Endodermal cell (in vitro differentiated cells): ENCODE measurements around the gene PTPN14. TPM values are rescaled to one million over a fixed set of nuclear protein-coding genes. Genes with fewer than 3 reads are reported as not detected.
"Not testable (repeated sequence)": the region's sequence is repeated elsewhere in the genome, so short reads cannot be mapped to it uniquely, and the experiment has no call there.

ENCODE experiments used
- DNase-seq: peaks from one replicate; pipeline ENCODE4 v3.0.0-alpha.2; 2017
- H3K27ac ChIP-seq: 2 replicates; pipeline ENCODE4 v1.5.1; 2013; ENCODE audit warnings: mild to moderate bottlenecking, low read depth, low read length, moderate library complexity
- H3K27me3 ChIP-seq: 2 replicates; pipeline ENCODE4 v1.6.1; 2013; ENCODE audit warnings: mild to moderate bottlenecking, low read length, moderate library complexity; ENCODE audit not compliant: insufficient read depth, control insufficient read depth, poor library complexity, severe bottlenecking
- H3K36me3 ChIP-seq: 2 replicates; pipeline ENCODE4 v1.7.0; 2013; ENCODE audit warnings: mild to moderate bottlenecking, low read length, moderate library complexity; ENCODE audit not compliant: control insufficient read depth, insufficient read depth
- H3K4me1 ChIP-seq: one replicate; pipeline ENCODE4 v1.7.0; 2013; ENCODE audit warnings: low read length; ENCODE audit not compliant: control insufficient read depth, insufficient read depth
- H3K4me3 ChIP-seq: 2 replicates; pipeline ENCODE4 v1.5.1; 2013; ENCODE audit warnings: mild to moderate bottlenecking, low read length, moderate library complexity
- H3K9ac ChIP-seq: 2 replicates; pipeline ENCODE4 v1.6.1; 2013; ENCODE audit warnings: mild to moderate bottlenecking, low read length, moderate library complexity; ENCODE audit not compliant: poor library complexity, severe bottlenecking; ENCODE audit errors: extremely low read depth
- H3K9me3 ChIP-seq: 2 replicates; pipeline ENCODE4 v1.6.1; 2013; ENCODE audit warnings: mild to moderate bottlenecking, low read length, moderate library complexity; ENCODE audit not compliant: control insufficient read depth
- H3K27ac Mint-ChIP-seq: 2 replicates; pipeline ENCODE4 v1.8.0; 2020; ENCODE audit warnings: mixed read lengths
- H3K27me3 Mint-ChIP-seq: 2 replicates; pipeline ENCODE4 v1.8.0; 2021; ENCODE audit warnings: mild to moderate bottlenecking, mixed read lengths; ENCODE audit not compliant: insufficient read depth
- H3K36me3 Mint-ChIP-seq: 2 replicates; pipeline ENCODE4 v1.8.0; 2020; ENCODE audit warnings: low read depth, mixed read lengths
- H3K4me1 Mint-ChIP-seq: 2 replicates; pipeline ENCODE4 v1.8.0; 2020; ENCODE audit warnings: mixed read lengths
- H3K4me3 Mint-ChIP-seq: 2 replicates; pipeline ENCODE4 v1.8.0; 2020; ENCODE audit warnings: mild to moderate bottlenecking, moderate library complexity, mixed read lengths
- H3K9me3 Mint-ChIP-seq: 2 replicates; pipeline ENCODE4 v1.8.0; 2020; ENCODE audit warnings: mild to moderate bottlenecking, mixed read lengths
- WGBS, 2 experiments: methylation state at CpG; one replicate each; pipeline versions ENCODE4 v1.1.5 to v1.1.7; 2013; ENCODE audit warnings: missing lambda C conversion rate in 2 of 2, mixed read lengths in 1 of 2; ENCODE audit not compliant: insufficient coverage in 1 of 2, insufficient read length in 1 of 2; 5-methylcytosine and 5-hydroxymethylcytosine counted together
- total RNA-seq, 2 donors: library from RNA; stranded (reverse); fragmentation: NEBNext Ultra II Directional in 1 of 2; extraction: Animal tissue kit (Norgen Biotek cat#: 25700) in 1 of 2; gene quantifications; 2 replicates in 1 of 2; 3 replicates in 1 of 2; pipeline ENCODE4 v1.2.1, GENCODE V29; 2021
- TF ChIP-seq, protein P1 (sequence below): fragments of 200-600 bp; sonication (generic); conservative IDR thresholded peaks from 2 replicates; pipeline ENCODE4 v1.5.0; 2021; ENCODE audit warnings: antibody characterized with exemption, mild to moderate bottlenecking

The PTPN14 gene
- total RNA-seq, 2 donors from 2014 or later = 72.6 to 93.2 TPM

DNA sequence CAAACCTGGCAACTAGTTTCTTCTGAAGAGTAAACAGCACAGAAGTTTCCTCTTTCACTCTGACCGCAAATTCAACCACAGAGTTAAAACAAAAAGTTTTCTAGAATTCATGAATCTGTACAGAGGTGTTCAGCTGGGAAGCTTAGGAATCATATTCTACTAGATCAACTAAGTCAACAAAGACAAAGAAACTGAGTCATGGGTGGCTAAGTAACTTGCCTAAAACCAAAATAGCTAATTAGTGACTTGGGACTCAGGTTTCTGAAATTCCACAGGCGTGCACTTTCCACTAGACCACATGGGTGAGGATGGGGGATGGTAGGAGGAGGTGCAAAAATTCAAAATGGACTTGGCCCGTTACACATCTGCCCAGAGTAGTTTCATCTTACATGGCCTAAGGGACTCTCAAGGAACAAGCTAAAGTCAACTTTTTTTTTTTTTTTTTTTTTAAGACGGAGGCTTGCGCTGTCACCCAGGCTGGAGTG is 25.8 kb downstream of the PTPN14 start:
- Histone ChIP-seq H3K27ac (no peak overlapping the region), H3K36me3 (no peaks in the 10 kb centered on the region), H3K4me1 (peaks cover 4% of the 10 kb centered on the region), H3K9me3 (no peaks in the 10 kb centered on the region), H3K27me3 (no peaks in the 10 kb centered on the region), H3K4me3 (no peak overlapping the region), H3K9ac (no peak overlapping the region)
- DNase-seq = no peak
- H3K9me3 Mint-ChIP-seq = no peaks in the 10 kb centered on the region
- TF ChIP-seq, protein P1, sequence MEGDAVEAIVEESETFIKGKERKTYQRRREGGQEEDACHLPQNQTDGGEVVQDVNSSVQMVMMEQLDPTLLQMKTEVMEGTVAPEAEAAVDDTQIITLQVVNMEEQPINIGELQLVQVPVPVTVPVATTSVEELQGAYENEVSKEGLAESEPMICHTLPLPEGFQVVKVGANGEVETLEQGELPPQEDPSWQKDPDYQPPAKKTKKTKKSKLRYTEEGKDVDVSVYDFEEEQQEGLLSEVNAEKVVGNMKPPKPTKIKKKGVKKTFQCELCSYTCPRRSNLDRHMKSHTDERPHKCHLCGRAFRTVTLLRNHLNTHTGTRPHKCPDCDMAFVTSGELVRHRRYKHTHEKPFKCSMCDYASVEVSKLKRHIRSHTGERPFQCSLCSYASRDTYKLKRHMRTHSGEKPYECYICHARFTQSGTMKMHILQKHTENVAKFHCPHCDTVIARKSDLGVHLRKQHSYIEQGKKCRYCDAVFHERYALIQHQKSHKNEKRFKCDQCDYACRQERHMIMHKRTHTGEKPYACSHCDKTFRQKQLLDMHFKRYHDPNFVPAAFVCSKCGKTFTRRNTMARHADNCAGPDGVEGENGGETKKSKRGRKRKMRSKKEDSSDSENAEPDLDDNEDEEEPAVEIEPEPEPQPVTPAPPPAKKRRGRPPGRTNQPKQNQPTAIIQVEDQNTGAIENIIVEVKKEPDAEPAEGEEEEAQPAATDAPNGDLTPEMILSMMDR = no peak
- no peaks in the 10 kb centered on the region for H3K27me3 Mint-ChIP-seq
- peak overlapping the region; percentile 0 for H3K27ac Mint-ChIP-seq
- no peaks in the 10 kb centered on the region for H3K36me3 Mint-ChIP-seq
- 90 to 93% methylated on average over 3 to 5 of the region's 5 CpGs for WGBS, 2 experiments
- H3K4me1 Mint-ChIP-seq = peaks cover 28% of the 10 kb centered on the region
- no peak overlapping the region for H3K4me3 Mint-ChIP-seq

DNA sequence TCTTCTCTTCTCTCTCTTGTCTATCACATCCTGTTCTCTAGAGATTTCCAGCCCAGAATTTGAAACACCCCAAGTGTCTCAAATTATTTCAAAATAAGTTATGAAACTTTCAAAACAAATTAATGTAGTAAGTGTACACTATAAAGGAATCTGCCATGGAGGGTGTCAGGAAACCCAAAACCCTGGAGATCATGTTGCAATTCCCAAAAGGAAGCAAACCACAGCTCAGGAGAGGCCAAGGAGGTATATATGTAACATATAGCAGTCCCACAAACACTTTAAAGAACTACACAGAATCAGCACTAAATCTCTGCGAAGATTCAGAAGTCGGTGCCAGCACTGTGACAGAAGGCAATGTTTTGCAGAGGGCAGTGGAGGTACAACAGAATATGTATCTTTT is 26.6 kb downstream of the PTPN14 start:
- Histone ChIP-seq H3K4me3 (no peak overlapping the region), H3K9ac (no peak overlapping the region), H3K27me3 (no peaks in the 10 kb centered on the region), H3K27ac (no peak overlapping the region), H3K36me3 (no peaks in the 10 kb centered on the region), H3K4me1 (peaks cover 4% of the 10 kb centered on the region), H3K9me3 (no peaks in the 10 kb centered on the region)
- no peak for DNase-seq
- TF ChIP-seq, protein P1 = no peak
- 96 to 100% methylated on average over 2 of the region's 2 CpGs for WGBS, 2 experiments
- Mint-ChIP-seq H3K4me1 (peaks cover 29% of the 10 kb centered on the region), H3K27me3 (no peaks in the 10 kb centered on the region), H3K4me3 (no peak overlapping the region), H3K9me3 (no peaks in the 10 kb centered on the region), H3K36me3 (no peaks in the 10 kb centered on the region), H3K27ac (peak overlapping the region; percentile 5)

DNA sequence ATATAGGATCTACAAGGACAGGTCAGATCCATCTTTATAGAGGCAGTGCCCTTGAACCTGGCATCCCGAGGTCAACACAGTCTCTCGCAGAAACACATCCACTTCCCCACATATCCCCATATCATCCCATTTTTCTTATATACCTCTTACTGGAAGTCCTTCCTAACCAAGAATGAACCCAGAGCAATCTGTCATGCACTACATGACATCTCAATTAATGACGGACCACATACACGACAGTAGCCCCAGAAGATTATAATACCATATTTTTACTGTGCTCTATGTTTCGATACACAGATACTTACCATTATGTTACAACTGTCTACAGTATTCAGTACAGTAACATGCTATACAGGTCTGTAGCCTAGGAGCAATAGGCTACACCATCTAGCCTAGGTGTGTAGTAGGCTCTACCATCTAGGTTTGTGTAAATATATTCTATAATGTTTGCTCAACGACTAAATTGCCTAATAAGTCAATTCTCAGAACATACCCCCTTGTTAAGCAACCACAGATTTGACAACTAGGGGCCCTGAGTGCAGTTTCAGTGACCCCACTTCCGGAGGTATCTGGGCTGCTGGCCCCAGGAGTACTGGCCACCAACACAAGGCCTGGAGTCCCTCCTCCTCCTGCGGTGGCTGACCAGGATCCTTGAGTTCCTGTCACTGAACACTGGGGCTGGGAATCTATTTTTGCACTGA is 28.1 kb downstream of the PTPN14 start:
- no peak overlapping the region for H3K27ac ChIP-seq
- H3K4me1 Mint-ChIP-seq = peaks cover 29% of the 10 kb centered on the region
- WGBS, 2 experiments = 89 to 95% methylated on average over 4 to 8 of the region's 8 CpGs
- no peaks in the 10 kb centered on the region for H3K9me3 Mint-ChIP-seq
- H3K27ac Mint-ChIP-seq = no peak overlapping the region
- H3K4me3 ChIP-seq = no peak overlapping the region
- no peaks in the 10 kb centered on the region for H3K9me3 ChIP-seq
- H3K36me3 ChIP-seq = no peaks in the 10 kb centered on the region
- no peaks in the 10 kb centered on the region for H3K36me3 Mint-ChIP-seq
- no peak for DNase-seq
- no peaks in the 10 kb centered on the region for H3K27me3 Mint-ChIP-seq
- peaks cover 4% of the 10 kb centered on the region for H3K4me1 ChIP-seq
- no peaks in the 10 kb centered on the region for H3K27me3 ChIP-seq
- H3K4me3 Mint-ChIP-seq = no peak overlapping the region
- no peak overlapping the region for H3K9ac ChIP-seq
- TF ChIP-seq, protein P1 = no peak

DNA sequence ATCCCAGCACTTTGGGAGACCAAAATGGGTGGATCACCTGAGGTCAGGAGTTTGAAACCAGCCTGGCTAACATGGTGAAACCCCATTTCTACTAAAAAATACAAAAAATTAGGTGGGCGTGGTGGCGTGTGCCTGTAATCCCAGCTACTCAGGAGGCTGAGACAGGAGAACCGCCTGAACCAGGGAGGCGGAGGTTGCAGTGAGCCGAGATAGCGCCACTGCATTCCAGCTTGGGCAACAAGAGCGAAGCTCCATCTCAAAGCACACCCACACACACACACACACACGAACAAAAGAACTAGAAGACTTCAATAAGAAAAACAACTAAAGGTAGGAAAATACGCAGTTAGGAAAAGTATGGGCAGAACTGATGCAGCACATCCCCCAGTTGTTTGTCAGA is 29.9 kb downstream of the PTPN14 start:
- not testable (repeated sequence) for H3K4me3 Mint-ChIP-seq, H3K9ac ChIP-seq, H3K27ac ChIP-seq, H3K27me3 Mint-ChIP-seq, H3K4me1 ChIP-seq, H3K36me3 Mint-ChIP-seq, H3K36me3 ChIP-seq, H3K9me3 ChIP-seq, H3K4me3 ChIP-seq, H3K27me3 ChIP-seq, H3K9me3 Mint-ChIP-seq, H3K27ac Mint-ChIP-seq, DNase-seq
- H3K4me1 Mint-ChIP-seq = peaks cover 36% of the 10 kb centered on the region
- WGBS, 2 experiments = 80 to 88% methylated on average over 3 to 9 of the region's 9 CpGs
